Subcutaneous adipose tissue (tissue), 4 donors: ENCODE results near the gene ZYG11B. TPM values are rescaled to one million over a fixed set of nuclear protein-coding genes. Genes with fewer than 3 reads are reported as not detected.

ENCODE experiments used
- CTCF ChIP-seq: fragments of 450-650 bp; IDR thresholded peaks from one replicate; pipeline ENCODE4 v1.5.1; 2016; ENCODE audit warnings: low read depth, mild to moderate bottlenecking, control low read depth, antibody characterized with exemption, moderate library complexity
- total RNA-seq, 4 donors: library from RNA; depleted of rRNA; stranded (reverse); fragments of >200 nt; gene quantifications; one replicate each; pipeline ENCODE4 v1.1.0, GENCODE V29; 2016

ZYG11B gene
- total RNA-seq, 4 donors from 2014 or later = 42.3 to 54.9 (median 49.0) TPM

- no peak for TF ChIP-seq CTCF
Measured at GRCh38 chr1:52739699-52740467, 13.6 kb downstream of the ZYG11B start.

GRCh38 chr1:52741259-52741658, 15.0 kb downstream of the ZYG11B start:
- no peak for TF ChIP-seq CTCF

GRCh38 chr1:52746189-52746588, 19.9 kb downstream of the ZYG11B start:
- no peak for TF ChIP-seq CTCF

GRCh38 chr1:52747450-52747849, 21.2 kb downstream of the ZYG11B start:
- TF ChIP-seq CTCF = no peak

GRCh38 chr1:52748119-52748518, 21.9 kb downstream of the ZYG11B start:
- no peak for TF ChIP-seq CTCF

- no peak for TF ChIP-seq CTCF
Measured at GRCh38 chr1:52751589-52752483, 25.6 kb downstream of the ZYG11B start.

GRCh38 chr1:52752484-52752826, 26.2 kb downstream of the ZYG11B start:
- no peak for TF ChIP-seq CTCF
